B cell (primary cell): ENCODE data around the gene ARHGAP22.

Source experiments
- CTCF ChIP-seq: fragments of 200-600 bp; IDR thresholded peaks from one replicate; pipeline ENCODE4 v1.8.0; 2022; ENCODE audit warnings: antibody characterized with exemption, mild to moderate bottlenecking
- EZH2 ChIP-seq: IDR thresholded peaks from 2 replicates; pipeline ENCODE4 v1.6.1; 2012; ENCODE audit warnings: borderline replicate concordance, low read depth, mild to moderate bottlenecking, moderate library complexity, low read length; ENCODE audit not compliant: insufficient read depth, poor library complexity, severe bottlenecking

- TF ChIP-seq CTCF (no peak), EZH2 (no peak)
Observed at GRCh38 chr10:48653347-48653746, 48.5 kb upstream of the ARHGAP22 start.
